DMS114 treated with DMSO at 0.1 percent for 48 hours (cell line): ENCODE data around the gene ABRACL.
"Not testable (repeated sequence)": the region's sequence is repeated elsewhere in the genome, so short reads cannot be mapped to it uniquely, and the experiment has no call there.

ENCODE experiments used
- DNase-seq: peaks from one replicate; lab custom pipeline; 2025; ENCODE audit not compliant: unreplicated experiment; lab: John Stamatoyannopoulos, UW

The ABRACL gene

GRCh38 chr6:139010674-139011073, 17.9 kb upstream of the ABRACL start:
- no peak for DNase-seq

GRCh38 chr6:139011980-139012379, 16.6 kb upstream of the ABRACL start:
- DNase-seq: no peak

GRCh38 chr6:139013185-139013800, 15.3 kb upstream of the ABRACL start:
- no peak for DNase-seq

DNA sequence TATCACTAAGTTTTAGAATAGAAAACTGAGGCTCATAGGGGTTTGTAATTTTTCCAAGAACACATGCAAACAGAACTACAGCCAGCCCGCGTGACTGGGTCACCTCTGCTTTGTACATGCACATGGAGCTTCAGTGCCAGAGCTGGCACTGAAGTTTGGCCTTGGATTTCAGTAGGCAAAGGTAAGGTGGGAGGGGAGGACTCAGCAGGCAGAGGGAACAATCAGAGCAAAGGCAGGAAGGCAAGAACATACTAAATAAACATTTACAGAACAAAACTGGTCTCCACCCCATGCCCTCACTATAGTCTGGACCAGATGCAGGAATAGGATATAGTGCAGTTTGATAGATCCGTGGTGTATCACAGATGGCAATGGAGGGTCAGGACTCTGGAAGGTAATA, 13.6 kb upstream of the ABRACL start:
- DNase-seq: no peak

DNA sequence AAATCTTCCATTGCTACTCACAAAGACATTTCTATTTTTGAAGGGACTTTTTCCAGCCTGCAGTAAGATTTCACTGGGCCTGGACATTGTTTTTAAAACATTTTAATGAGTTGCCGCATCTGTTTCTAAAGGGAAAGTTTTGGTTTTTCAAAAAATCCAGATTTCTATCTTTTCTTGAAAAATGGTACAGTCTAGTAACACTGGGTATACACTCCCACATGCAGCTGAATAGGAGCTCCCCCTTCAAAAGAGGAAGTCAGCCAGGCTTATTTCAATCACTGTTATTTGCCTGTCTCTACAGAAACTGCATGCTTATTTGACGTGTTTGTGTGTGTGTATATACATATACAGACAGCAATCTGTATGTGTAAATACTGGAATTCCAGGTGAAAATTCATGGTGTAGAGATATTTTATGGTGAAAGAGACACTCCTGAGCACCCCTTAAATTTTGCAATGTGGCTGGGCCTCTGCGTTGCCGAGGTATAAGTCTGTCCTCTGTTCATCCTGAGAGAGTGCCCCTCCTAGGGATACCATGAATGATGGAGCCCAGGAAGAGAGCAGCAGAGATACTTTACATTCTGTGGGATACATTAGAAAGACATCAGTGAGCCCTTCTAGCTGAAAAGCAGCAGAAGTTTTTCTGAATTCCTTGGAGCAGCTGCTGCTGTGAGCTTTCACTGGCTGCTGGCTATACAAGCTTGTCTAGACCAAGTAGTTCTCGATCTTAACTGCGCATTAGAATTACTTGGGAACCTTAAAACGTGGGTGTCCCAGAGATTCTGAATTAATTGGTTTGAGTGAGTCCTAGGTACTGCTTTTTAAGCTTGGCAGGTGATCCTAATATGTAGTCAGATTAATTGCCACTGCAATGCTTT, 12.0 kb upstream of the ABRACL start:
- DNase-seq: no peak

GRCh38 chr6:139017227-139017626, 11.3 kb upstream of the ABRACL start:
- no peak for DNase-seq

DNA sequence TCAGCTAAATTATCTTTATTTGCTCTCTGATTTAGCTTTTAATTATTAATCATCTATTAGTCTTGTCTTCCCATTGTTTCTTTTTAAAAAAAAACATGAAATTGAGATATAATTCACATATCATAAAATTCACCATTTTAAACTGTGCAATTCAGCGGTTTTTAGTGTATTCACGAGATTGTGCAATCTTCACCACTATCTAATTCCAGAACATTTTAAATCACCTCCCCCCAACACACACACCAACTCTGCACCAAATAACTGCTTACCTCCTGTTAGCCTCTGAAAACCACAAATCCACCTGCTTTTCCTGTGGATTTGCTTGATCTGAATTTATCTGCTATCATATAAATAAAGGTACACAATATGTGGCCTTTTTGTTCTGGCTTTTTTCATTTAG, 8.8 kb upstream of the ABRACL start:
- DNase-seq: no peak

DNA sequence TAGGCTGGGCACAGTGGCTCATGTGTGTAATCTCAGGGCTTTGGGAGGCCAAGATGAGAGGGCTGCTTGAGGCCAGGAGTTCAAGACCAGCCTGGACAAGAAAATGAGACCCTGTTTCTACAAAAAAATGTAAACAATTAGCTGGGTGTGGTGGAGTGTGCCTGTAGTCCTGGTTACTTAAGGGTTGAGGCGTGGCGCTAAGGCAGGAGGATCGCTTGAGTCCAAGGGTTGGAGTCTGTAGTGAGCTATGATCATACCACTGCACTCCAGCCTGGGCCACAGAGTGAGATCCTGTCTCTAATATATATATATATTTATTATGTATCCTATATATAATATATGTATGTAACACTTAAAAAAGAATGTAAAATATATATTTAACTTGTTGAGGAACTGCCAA, 7.9 kb upstream of the ABRACL start:
- DNase-seq: no peak

DNA sequence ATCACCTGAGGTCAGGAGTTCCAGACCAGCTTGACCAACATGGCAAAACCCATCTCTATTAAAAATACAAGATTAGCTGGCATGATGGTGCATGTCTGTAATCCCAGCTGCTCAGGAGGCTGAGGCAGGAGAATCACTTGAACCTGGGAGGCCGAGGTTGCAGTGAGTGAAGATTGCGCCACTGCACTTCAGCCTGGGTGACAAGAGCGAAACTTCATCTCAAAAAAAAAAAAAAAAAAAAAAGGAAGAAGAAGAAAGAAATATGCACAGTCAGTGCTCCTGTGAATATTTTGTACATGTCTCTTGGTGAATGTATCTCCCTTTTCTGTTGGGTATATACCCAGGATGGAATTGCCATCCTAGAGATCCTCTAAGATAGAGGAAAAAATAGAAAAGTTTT, 3.1 kb upstream of the ABRACL start:
- DNase-seq: not testable (repeated sequence)

GRCh38 chr6:139027620-139028182, 844 bp upstream of the ABRACL start:
- DNase-seq: no peak

GRCh38 chr6:139028215-139028657, 309 bp upstream of the ABRACL start:
- DNase-seq: no peak

DNA sequence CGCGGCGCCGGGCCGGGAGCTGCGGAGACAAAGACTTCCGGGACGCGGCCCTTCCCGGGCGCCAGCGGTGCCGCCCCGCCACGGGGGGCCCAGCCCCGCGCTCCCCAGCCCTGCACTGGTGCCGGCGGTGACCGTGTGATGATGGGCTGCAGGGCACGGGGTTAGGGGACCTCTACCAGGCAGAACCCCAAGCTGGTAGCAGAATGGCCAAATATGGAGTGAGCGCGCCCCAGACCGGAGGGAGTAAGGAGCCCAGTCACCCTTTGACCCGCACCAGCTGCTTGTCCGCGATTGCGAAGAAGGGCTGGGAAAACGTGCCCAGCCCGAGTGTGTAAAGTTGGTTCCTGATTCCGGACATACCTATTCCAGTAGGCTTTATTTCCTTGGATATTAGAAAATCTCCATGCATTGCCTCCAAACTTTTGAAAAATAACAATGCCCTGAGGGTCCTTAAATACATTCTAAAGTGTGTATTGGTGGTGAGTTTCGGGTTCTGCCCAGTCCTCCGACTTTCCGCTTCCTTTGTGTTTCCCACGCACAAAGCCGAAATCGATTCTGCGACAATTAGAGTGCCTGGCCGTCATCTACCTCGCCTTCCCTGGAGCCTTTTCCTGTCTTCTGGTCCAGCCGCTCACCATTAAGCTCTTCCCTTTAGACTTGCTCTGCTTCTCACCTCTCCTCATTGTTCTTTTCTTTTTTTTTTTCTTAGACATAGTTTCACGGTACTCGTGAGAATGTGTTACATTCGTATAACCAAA, 1.1 kb downstream of the ABRACL start:
- DNase-seq: no peak

DNA sequence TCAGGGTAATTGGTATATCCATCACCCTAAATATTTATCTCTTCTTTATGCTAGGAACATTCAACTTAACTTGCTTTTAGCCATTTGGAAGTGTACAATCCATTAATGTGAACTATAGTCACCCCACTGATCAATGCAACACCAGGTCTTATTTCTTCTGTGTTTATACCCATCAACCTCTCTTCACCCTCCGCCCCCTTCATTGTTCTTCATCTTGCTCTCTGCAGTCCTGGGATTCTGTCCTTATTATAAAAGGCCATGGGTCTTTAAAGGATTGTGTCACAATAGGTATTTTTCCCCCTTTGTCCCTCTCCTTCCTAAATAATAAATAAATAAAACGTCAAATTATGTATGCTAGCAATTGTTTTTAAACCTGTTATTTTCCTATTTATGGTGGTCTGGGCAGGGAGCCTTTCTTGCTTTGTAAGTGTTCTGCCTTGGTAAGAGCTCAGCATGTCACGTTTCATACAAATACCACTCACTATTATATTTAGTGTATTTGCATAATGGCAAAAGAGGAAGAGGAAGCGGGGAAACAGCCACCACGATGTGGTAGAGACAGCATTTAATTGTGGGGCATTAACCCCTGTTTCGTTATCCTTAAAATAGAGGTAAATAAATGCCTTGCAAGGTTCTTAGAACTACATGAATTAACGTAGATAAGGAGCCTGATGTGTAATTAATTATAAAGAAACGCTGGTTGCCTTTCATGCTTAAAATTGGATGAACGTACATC, 1.9 kb downstream of the ABRACL start:
- DNase-seq: no peak

DNA sequence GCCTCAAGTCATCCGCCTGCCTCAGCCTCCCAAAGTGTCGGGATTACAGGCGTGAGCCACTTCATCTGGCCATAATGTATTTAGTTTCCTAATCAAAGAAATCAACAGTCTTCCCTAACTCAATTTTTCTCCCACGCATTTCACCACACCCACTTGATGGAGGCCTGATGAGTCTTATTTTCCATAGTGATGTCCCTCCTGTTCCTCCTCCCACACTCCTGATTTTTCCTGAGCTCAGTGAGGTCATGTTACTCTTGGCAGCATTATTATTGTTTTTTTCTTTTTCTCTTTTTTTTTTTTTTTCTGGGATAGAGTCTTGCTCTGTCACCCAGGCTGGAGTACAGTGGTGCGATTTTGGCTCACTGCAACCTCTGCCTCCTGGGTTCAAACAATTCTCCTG, 8.9 kb downstream of the ABRACL start:
- DNase-seq: no peak

GRCh38 chr6:139044250-139044649, 15.7 kb downstream of the ABRACL start:
- DNase-seq: no peak

DNA sequence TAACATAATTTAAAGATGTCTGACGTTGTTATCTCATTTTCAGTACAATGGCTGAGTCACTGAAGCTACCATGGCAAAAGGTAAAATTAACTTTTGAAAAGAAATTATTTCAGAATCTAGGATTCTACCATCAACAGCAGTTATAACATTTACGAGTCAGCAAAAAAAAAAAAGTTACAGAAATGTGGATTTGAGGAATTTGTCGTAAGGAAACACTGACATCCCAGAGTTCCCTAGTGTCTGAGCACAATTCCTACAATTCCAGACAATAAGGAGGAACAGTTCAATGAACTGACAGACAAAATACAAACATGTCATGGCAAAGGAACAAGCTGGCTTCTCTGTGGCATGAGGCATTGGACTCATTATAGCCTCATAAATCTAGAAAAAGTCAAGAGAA, 19.1 kb downstream of the ABRACL start:
- no peak for DNase-seq

DNA sequence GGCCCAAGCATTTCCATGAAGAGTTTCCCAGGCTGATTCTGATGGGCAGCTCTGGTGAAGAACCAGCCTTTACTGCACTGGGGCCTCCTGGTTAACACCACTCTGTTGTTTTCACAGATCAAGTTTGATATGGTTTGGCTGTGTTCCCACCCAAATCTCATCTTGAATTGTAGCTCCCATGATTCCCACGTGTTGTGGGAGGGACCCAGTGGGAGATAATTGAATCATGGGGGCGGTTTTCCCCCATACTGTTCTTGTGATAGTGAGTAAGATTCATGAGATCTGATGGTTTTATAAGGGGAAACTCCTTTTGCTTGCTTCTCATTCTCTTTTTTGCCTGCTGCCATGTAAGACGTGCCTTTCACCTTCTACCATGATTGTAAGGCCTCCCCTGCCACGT, 20.4 kb downstream of the ABRACL start:
- DNase-seq: not testable (repeated sequence)

DNA sequence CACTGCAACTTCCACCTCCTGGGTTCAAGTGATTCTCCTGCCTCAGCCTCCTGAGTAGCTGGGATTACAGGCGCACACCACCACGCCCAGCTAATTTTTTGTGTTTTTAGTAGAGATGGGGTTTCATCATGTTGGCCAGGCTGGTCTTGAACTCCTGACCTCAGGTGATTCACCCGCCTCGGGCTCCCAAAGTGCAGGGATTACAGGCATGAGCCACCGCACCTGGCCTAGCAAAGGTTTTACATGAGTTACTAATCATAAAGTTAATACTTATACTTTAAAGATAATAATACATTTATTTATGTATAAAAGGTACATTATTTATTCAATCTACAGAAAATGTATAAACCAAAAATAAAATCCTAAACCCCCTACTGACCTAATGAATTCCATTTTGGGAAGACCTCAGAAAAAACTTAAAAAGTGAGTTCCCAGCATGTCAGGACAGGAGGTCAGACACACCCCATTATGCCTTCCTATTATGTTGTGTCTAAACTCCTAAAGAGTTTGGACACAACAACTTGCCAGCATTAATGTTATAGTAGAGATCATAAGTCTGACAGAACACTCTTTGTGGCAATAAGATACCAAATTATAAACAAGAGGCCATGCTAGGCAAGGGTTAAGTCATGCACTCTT, 21.7 kb downstream of the ABRACL start:
- DNase-seq: not testable (repeated sequence)

GRCh38 chr6:139050770-139051313, 22.3 kb downstream of the ABRACL start:
- no peak for DNase-seq
